Uterus (tissue), 2 donors: Measurements from ENCODE around the gene MAP3K8.
"Not testable (repeated sequence)": the region's sequence is repeated elsewhere in the genome, so short reads cannot be mapped to it uniquely, and the experiment has no call there.

Experiments
- POLR2A ChIP-seq, 2 donors: fragments of 450-650 bp; IDR thresholded peaks; one replicate each; pipeline ENCODE4 v1.6.1; 2016; ENCODE audit warnings: antibody characterized with exemption in 2 of 2, mild to moderate bottlenecking in 1 of 2, moderate library complexity in 1 of 2
- TF ChIP-seq, protein P1 (sequence below), 4 experiments: fragments of 200-600 bp in 2 of 4; fragments of 450-650 bp in 2 of 4; sonication (generic) in 2 of 4; IDR thresholded peaks; one replicate each; pipeline ENCODE4 v1.5.1; 2016 to 2019; ENCODE audit warnings: antibody characterized with exemption in 4 of 4, mild to moderate bottlenecking in 2 of 4, moderate library complexity in 1 of 4

DNA sequence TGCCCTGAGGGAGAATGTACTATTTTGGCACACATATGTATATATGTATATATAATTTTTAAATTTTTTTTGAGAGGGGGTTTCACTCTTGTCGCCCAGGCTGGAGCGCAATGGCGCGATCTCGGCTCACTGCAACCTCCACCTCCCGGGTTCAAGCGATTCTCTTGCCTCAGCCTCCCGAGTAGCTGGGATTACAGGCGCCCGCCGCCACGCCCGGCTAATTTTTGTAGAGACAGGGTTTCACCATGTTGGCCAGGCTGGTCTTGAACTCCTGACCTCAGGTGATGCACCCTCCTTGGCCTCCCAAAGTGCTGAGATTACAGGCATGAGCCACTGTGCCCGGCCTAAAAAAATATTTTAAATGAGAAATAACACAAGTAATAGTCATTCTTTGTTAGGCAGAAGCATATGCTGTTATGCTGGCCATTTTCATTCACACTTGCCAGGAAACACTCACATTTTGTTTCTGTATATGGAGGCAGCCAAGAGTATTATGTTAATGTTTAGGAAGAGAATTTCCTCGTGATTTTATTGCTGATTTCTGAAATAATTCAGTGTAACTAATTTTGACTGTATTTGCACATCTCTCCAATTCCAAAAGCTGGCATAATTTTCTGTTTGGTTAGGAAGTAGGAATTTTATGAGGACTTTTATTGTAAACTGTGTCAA lies 1.6 kb downstream of the MAP3K8 start:
- TF ChIP-seq, protein P1, sequence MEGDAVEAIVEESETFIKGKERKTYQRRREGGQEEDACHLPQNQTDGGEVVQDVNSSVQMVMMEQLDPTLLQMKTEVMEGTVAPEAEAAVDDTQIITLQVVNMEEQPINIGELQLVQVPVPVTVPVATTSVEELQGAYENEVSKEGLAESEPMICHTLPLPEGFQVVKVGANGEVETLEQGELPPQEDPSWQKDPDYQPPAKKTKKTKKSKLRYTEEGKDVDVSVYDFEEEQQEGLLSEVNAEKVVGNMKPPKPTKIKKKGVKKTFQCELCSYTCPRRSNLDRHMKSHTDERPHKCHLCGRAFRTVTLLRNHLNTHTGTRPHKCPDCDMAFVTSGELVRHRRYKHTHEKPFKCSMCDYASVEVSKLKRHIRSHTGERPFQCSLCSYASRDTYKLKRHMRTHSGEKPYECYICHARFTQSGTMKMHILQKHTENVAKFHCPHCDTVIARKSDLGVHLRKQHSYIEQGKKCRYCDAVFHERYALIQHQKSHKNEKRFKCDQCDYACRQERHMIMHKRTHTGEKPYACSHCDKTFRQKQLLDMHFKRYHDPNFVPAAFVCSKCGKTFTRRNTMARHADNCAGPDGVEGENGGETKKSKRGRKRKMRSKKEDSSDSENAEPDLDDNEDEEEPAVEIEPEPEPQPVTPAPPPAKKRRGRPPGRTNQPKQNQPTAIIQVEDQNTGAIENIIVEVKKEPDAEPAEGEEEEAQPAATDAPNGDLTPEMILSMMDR (IDR thresholded peaks at IDR 0.05): not testable (repeated sequence)
- TF ChIP-seq POLR2A (IDR thresholded peaks at IDR 0.05): not testable (repeated sequence)
